Natural killer cell (primary cell): ENCODE measurements around the gene RELCH. TPM values are rescaled to one million over a fixed set of nuclear protein-coding genes. Genes with fewer than 3 reads are reported as not detected.
A peak's percentile ranks its signal among the peaks of the same experiment; 100 is the strongest.

Experiments
- ATAC-seq, 3 donors: fragments of 150-1000 bp in 2 of 3; fragments of 200-7000 bp in 1 of 3; cut with Tn5 transposase; 1 replicate in 1 of 3; 2 replicates in 2 of 3; pipeline ENCODE4 v1.10.0; 2021; ENCODE audit warnings: mild to moderate bottlenecking in 2 of 3, moderate library complexity in 2 of 3
- DNase-seq, 2 donors: peaks; one replicate each; pipeline versions ENCODE4 v3.0.0 to v3.0.0-alpha.2; 2013 to 2021; ENCODE audit warnings: mixed read lengths in 1 of 2
- H3K27ac ChIP-seq: one replicate; pipeline ENCODE4 v1.5.1; 2013; ENCODE audit warnings: mild to moderate bottlenecking, low read length
- H3K27me3 ChIP-seq: one replicate; pipeline ENCODE4 v1.6.1; 2013; ENCODE audit warnings: low read length; ENCODE audit not compliant: control insufficient read depth, insufficient read depth
- H3K36me3 ChIP-seq: one replicate; pipeline ENCODE4 v1.6.1; 2013; ENCODE audit warnings: low read length; ENCODE audit not compliant: control insufficient read depth, insufficient read depth
- H3K4me1 ChIP-seq: one replicate; pipeline ENCODE4 v1.6.1; 2013; ENCODE audit warnings: low read length; ENCODE audit not compliant: control insufficient read depth, insufficient read depth
- H3K4me3 ChIP-seq: one replicate; pipeline ENCODE4 v1.5.1; 2013; ENCODE audit warnings: low read length
- H3K9me3 ChIP-seq: one replicate; pipeline ENCODE4 v1.6.1; 2013; ENCODE audit warnings: low read length; ENCODE audit not compliant: control insufficient read depth, insufficient read depth
- H3K27ac Mint-ChIP-seq, 2 donors: one replicate each; pipeline ENCODE4 v1.8.0; 2022; ENCODE audit warnings: mild to moderate bottlenecking in 2 of 2, mixed read lengths in 2 of 2, moderate library complexity in 1 of 2
- H3K27me3 Mint-ChIP-seq, 2 donors: one replicate each; pipeline ENCODE4 v1.8.0; 2022; ENCODE audit warnings: low read depth in 2 of 2, mixed read lengths in 2 of 2
- H3K36me3 Mint-ChIP-seq: one replicate; pipeline ENCODE4 v1.8.0; 2022; ENCODE audit warnings: mixed read lengths
- H3K4me1 Mint-ChIP-seq, 2 donors: one replicate each; pipeline ENCODE4 v1.8.0; 2022; ENCODE audit warnings: mixed read lengths in 2 of 2
- H3K4me3 Mint-ChIP-seq: one replicate; pipeline ENCODE4 v1.8.0; 2022; ENCODE audit warnings: mild to moderate bottlenecking, moderate library complexity, mixed read lengths
- H3K9me3 Mint-ChIP-seq, 2 donors: one replicate each; pipeline ENCODE4 v1.8.0; 2022; ENCODE audit warnings: mixed read lengths in 2 of 2
- CTCF ChIP-seq: fragments of 200-600 bp; IDR thresholded peaks from one replicate; pipeline ENCODE4 v1.8.0; 2022; ENCODE audit warnings: antibody characterized with exemption
- WGBS: methylation state at CpG from one replicate; pipeline ENCODE4 v1.1.7; 2013; ENCODE audit warnings: missing lambda C conversion rate; ENCODE audit not compliant: insufficient coverage; 5-methylcytosine and 5-hydroxymethylcytosine counted together
- intact Hi-C: fragments of 100-400 bp; cut with micrococcal nuclease; formaldehyde crosslinking; loops from one replicate; pipeline ENCODE4 v1.14.2; 2022
- total RNA-seq, 4 donors: library from RNA; stranded (reverse); fragments of 120-200 nt in 1 of 4; gene quantifications; one replicate each; pipeline versions ENCODE4 v1.2.3 to v1.2.4, GENCODE V29; 2013 to 2022

The RELCH gene
- total RNA-seq, 3 donors from 2014 or later (not counting 1 experiment from before 2014, with no cell fraction given), result 60.1 to 69.9 (median 63.9) TPM

GRCh38 chr18:62354151-62354550 is 167.1 kb downstream of the RELCH start:
- Mint-ChIP-seq H3K4me1 (no peaks in the 10 kb centered on the region), H3K27ac (no peak overlapping the region), H3K36me3 (no peaks in the 10 kb centered on the region), H3K27me3 (no peaks in the 10 kb centered on the region), H3K9me3 (no peaks in the 10 kb centered on the region), H3K4me3 (no peak overlapping the region)
- Histone ChIP-seq H3K4me3 (no peak overlapping the region), H3K36me3 (peaks cover 5% of the 10 kb centered on the region), H3K27ac (no peak overlapping the region), H3K9me3 (no peaks in the 10 kb centered on the region), H3K27me3 (no peaks in the 10 kb centered on the region), H3K4me1 (no peaks in the 10 kb centered on the region)
- DNase-seq (no peak), ATAC-seq (peak in 1 of 3 donors; percentile 30)
- intact Hi-C loops, result no loop called here
- WGBS, result 89% methylated on average over 29 of the region's 29 CpGs
- TF ChIP-seq CTCF, result no peak

GRCh38 chr18:62357079-62357719 is 170.1 kb downstream of the RELCH start:
- Mint-ChIP-seq H3K9me3 (no peaks in the 10 kb centered on the region), H3K4me1 (no peaks in the 10 kb centered on the region), H3K27me3 (peaks cover 0 to 4% of the 10 kb centered on the region in 2 donors), H3K4me3 (no peak overlapping the region), H3K27ac (no peak overlapping the region), H3K36me3 (no peaks in the 10 kb centered on the region)
- Histone ChIP-seq H3K27me3 (no peaks in the 10 kb centered on the region), H3K27ac (no peak overlapping the region), H3K36me3 (peaks cover 8% of the 10 kb centered on the region), H3K9me3 (no peaks in the 10 kb centered on the region), H3K4me3 (no peak overlapping the region), H3K4me1 (no peaks in the 10 kb centered on the region)
- no peak for TF ChIP-seq CTCF
- DNase-seq, result no peak
- WGBS, result 76% methylated on average over 4 of the region's 5 CpGs
- intact Hi-C loops, result no loop called here
- no peak for ATAC-seq

Other genes with a start within 250 kb of the RELCH start
- gene PIGN, start 199 bp upstream of the RELCH start, total RNA-seq, result 10 to 100 TPM; 12.2 to 21.7 (median 20.1) TPM
- gene TNFRSF11A, start 138.1 kb downstream of the RELCH start, total RNA-seq, result 10 to 100 TPM in 1 of 3 donors, 1 to 10 TPM in 2; 6.9 to 10.9 (median 8.8) TPM